Measurements from ENCODE around the gene CD86.
"Not testable (repeated sequence)": the region's sequence is repeated elsewhere in the genome, so short reads cannot be mapped to it uniquely, and the experiment has no call there.

The CD86 gene, protein sequence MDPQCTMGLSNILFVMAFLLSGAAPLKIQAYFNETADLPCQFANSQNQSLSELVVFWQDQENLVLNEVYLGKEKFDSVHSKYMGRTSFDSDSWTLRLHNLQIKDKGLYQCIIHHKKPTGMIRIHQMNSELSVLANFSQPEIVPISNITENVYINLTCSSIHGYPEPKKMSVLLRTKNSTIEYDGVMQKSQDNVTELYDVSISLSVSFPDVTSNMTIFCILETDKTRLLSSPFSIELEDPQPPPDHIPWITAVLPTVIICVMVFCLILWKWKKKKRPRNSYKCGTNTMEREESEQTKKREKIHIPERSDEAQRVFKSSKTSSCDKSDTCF

DNA sequence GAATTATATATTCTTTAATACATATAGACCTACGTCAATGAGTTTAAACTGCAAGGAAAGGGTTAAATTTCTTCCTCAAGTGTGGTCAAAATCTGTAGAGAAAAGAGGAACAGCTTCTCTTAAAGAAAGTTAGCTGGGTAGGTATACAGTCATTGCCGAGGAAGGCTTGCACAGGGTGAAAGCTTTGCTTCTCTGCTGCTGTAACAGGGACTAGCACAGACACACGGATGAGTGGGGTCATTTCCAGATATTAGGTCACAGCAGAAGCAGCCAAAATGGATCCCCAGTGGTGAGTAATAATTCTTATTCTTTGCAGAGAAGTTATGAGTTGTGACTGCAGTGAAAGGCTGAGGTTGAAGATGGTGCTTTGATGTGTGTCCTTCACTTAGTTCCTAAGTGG lies at the start of gene CD86:
Gene CD86, plus strand, starts transcription at position 148 of the 400 bp plus-strand sequence. Its CDS starts 128 bp downstream, at position 276.
- DNase-seq: no peak

DNA sequence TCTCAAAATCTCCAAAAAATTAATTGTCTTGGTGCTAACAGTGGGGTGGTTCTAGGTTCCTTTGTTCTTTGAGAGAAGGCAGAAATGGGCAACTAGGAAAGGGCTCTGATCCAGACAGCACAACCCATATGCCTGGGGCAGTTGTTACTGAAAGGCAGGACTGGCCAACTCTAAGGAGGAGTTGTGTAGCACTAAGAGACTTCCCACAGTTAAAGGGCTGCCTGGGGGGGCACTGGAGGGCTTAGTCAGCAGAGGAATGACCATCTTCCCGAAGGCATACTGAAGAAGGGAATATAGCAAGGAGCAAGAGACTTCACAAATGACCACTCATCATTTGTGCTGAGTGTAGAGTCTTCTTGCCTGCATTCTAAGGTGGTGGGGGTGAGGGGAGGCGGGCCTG lies 48.9 kb upstream of the CD86 start:
- no peak for DNase-seq

DNA sequence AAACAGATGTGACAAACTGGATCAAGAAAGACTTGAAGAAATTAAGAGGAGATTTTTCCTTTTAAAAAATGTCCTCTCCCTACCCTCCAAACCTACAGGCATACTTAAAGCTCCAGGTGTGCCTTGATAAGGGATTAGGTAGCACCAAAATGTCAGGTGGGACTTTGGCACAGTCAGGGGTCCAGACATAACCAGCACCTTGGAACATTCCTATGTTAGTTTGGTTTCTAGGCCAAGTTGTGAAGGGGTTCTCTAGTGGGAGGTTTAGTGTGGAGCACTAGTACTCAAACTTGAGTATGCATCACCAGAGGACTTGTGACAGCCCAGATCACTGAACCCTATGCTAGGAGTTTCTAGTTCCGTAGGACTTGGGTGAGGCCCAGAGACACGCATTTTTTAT lies 47.0 kb upstream of the CD86 start:
- no peak for DNase-seq

DNA sequence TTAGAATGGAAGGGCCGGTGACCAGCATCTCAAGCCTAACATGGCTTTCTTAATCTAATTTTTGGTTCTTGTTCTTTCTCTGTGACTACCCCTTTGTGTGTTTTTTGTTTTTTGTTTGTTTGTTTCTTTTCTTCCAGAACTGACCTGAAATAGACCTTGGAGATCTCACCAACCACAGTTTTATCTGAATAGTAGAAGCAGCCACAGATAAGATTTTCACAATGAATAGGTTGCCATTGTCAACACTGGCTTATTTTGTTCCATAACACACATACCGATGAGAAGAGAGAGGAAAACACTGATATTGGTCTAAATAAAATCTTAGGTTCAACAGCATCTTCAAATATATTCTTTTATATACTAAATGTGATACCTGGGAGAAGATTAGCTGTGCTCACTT lies 44.7 kb upstream of the CD86 start:
- DNase-seq: no peak

DNA sequence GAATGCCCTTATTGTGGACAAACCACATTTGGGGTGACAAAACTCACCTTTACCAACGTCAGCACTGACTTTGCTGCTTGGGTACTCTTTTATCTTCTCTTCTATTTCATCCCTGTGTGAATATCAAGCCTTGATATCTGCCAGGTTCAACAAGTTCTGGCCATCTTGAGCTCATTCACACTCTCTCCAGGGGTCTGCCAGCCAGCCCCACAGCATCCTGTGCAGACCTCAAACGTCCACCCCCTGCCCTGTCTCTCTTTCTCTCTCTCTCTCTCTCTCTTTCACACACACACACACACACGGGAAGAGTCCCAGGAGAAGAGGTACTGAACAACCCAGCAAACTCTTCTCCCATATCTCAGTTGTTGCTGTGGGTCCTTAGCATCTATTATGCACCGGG lies 43.8 kb upstream of the CD86 start:
- no peak for DNase-seq

DNA sequence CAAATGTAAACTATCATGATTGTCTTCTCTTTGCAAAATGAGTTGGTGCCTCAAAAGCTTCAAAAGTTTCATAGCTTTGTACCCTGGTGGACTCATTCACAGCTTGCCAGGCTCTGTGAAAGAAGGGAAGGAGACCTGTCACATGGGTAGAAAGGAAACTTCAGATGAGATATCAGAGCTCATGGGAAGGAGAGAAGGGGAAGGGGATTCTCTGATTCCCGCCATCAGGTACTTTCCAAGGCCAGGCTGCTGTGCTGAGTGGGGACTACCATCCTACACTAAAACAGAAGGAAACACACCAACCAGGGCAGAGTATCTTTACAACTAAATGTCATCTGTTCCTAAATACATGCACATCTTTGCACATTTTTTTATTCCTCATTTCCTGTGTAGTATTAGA lies 42.3 kb upstream of the CD86 start:
- no peak for DNase-seq

DNA sequence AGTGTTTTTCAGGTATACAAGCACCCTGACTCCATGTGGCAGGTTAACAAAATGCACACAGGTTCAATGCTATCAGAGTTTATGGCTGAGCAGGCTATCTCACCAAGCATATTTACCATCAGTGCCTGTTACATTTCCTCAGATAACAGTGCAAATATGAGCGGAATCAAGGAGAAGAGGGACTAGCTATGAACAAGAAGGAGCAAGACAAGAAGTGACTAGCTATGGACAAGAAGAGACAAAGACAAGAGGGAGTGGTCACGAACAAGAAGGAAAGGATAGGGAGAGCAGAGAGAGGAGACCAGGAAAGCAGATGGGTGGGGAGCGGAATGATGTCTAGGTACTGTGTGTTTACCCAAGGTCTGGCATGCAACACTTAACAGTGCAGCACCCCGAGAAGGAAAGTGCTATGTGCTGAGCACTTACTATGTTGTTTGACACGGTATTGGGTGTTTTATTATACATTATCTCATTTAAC lies 41.7 kb upstream of the CD86 start:
- DNase-seq: no peak

DNA sequence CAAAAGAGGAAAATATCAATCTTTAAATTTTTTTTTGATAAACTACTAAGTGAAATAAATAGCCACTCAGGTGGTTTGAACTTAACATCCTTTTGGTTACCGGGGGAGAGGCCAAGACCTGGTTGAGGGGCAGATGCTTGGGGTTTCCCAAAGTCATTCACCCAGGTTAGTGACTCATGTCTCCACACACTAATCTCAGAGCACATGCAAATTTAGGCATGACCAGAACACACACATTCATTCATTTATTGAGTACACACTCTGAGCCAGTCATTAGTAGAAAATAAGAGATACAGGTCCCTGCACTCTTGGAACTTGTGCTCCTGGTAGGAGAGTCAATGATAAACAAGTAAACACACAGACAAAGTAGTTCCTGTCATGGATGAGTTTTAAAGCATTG lies 40.4 kb upstream of the CD86 start:
- no peak for DNase-seq

DNA sequence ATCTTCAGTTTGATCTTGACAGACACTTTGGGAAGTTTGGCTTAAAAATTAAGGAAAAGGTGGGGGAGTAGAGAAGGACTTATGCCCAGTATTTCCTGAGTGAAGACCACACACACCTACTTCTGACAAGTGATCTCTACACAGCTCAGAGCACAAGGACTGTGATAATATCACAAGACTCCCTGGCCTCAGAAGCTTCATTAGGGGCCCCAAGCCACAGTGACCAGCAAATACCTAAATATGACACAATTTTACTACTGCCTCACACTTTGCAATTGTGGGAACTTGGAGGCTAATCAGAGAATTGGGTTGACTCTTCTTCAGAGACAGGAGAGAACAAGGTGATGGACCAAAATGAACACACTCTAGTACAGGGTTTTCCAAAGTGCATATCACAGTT lies 35.7 kb upstream of the CD86 start:
- DNase-seq: no peak

DNA sequence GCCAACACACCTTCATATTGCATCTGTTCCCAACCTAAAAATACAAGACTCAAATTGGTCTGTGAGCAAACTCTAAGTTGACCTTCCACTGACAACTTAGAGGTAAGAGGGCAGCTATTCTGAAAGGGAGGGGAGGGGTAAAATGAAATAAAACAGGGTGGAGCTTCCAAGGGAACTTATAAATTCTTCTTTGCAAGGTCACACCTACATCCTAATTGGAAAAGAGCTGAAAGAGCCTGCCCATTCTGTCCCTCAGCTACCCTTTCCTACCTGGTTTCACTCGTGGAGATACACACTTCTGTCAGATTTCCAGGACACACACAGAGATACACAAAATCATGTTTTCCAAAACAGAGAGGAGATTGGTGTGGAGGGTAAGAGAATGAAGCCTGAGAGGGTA lies 34.1 kb upstream of the CD86 start:
- DNase-seq: no peak

DNA sequence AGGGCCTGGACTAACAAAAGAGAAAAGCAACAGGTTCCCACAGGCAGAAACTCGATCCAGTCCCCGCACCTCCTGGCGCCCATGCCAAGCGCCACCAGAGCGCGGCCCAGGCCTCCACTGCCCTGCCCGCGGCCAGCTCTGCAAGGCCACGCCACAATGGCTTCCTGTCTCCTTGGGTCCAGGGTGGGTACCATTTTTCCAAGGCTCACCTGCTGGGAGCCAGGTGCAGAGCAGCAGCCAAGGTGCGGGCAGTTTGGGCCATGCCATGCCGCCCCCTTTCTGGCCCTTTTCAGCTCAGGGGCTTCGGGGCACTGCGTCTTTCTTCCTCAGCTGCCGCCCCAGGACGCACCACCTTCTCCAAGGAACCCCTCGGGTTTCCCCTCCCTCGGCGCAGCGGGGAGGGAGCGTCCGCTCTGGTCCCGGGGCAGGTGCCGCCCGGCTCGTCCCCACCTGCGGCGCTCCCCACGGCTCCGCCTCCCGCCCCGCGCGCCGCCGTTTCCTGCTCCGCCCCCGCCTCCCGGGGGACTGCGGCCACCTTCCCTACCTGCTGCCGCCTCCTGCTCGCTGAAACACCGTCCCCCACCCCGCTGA lies 33.3 kb upstream of the CD86 start, which contains the start of gene ILDR1:
Gene ILDR1, minus strand, starts transcription at position 437 of the 591 bp plus-strand sequence. Its CDS starts 170 bp downstream, at position 267.
- DNase-seq: peak; percentile 23 to 53

DNA sequence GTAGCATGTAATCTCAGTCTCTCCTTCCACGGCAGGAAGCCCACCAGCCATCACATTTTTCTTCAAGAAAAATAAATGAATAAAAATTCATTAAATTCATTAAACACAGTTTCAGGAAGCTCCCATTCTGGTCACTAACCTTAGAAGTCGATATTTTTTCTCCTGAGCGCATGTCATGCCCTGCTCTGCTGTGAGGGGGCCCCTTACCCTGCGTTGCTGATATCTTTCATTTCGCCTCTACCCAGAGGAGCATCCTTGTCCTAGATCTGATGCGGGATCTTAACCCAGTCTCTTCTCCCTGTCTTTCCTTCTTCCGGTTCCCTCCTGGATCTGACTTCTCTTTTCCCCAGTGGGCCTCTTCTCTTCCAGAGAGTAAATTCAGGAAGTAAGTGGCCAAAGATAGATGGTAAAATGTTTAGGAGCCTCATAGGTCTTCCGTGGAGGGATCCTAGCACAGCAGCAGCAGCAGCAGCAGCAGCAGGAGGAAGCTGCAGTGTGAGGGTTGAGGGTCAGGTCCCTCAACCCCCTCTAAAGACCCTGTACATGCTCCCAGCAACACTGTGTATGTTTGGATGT lies 31.7 kb upstream of the CD86 start:
- no peak for DNase-seq

DNA sequence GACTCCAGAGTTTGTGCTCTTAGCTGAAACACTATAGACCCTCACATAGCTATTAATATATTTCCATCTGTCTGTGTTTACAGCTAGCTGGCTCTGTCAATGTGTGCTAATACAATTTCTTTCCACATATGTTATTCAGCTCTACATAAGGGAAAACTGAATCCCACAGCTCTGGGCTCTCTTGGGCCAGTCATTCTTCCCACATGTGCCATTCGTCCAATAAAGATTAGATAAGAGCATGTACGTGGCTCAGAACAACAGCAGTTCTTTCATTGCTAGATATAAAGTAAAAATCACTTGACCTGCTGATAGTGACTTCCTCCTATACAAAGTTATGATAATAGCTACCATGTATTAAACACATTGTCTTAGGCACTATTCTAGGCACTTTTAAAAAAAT lies 30.4 kb upstream of the CD86 start:
- DNase-seq: no peak

DNA sequence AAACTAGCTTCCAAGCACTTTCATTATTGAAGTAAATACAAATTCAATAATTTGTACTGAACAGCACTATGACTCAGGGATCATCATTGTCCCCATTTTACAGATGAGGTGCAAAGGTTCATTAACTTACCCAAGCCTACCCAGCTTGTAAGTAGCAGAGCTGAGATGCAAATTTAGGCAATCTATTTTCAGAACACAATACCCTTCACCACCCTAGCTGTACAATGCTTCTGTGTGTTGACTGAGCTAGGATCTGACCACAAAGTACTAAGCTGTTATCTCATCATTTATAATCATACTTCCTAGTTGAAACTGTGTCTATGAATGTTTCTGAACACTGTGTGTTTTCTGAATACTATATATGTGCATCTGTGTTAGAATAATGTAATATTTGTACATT lies 29.9 kb upstream of the CD86 start:
- DNase-seq: no peak

DNA sequence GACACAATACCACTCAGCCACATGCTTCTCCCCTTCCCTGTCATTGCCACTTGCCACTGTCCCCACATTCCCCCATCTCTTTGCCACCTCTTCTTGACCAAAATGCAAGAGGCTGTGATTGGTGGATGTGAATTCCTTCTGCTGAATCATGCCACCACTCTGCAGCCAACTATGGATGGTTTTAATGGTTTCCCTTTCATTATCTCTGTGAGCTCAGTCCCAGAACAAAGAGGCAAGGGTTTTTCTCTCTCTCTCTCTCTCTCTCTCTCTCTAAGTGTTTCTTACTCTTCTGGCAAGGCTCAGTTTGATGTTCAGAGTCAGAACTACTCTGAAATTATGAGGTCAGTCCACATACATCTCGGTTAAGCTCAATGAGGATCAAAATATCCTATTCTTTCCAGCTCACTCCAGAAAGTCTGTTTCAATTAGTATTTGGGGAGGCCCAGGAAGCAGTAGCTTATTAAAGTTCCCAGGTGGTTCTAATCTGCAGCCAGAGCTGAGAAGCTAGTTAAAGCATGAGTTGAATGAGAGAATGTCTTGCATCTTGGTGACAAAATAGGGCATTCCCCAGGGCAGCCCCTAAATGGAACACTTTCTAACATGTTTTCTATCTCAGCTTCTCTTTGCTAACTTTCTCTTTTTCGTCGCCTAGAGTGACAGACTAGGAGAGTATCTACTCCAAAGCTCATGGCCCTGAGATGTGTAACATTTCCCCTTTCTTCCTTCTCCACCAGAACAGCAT lies 24.6 kb upstream of the CD86 start:
- DNase-seq: no peak

DNA sequence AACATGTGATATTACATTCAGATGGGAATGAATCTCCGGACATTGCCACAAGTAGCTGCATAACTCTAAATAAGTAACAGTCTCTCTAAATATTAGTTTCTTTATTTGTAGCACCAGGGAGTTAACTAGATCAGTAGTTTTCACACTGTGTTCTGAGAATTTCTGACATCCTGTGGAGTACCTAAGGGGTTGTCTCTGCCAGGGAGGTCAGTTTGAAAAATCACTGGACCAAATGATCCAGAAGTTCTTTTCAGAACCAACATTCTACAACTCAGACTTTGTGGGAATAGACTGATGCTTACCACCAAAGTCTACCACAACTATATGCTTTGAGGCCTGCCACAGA lies 24.1 kb upstream of the CD86 start:
- DNase-seq: no peak

DNA sequence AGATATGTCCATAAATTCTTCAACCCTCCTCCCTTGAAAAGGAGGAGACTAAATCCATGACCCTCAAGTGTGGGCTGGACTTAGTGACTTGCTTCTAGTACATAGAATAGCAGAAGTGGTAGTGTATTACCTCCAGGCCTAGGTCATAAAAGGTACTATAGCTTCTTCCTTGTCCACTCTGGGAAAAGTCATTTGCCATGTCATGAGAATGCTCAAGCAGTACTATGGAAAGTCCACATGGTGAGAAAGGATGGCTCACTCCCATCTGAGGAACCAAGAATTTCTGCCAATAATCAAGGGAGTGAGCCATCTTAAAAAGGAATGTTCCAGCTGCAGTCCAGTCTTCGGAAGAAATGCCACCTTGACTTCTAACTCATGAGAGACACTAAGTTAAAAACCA lies 22.6 kb upstream of the CD86 start:
- DNase-seq: no peak

DNA sequence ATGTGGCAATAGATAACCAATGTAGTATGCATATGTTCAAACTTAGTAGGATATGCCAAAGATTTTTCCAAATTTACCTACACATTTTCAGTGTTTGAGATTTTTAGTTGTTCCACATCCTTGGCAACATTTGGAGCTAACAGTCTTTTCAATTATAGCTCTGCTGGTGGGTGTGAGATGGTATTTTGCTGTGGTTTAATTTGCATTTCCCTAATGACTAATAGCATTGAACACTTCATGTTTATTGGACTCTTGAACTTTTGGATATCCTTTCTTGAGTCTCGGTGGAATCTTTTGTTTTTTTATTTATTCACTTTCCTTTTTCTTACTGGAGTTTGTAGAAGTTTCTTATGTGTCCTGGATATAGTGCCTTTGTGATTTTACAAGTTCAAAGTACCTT lies 22.1 kb upstream of the CD86 start:
- no peak for DNase-seq

DNA sequence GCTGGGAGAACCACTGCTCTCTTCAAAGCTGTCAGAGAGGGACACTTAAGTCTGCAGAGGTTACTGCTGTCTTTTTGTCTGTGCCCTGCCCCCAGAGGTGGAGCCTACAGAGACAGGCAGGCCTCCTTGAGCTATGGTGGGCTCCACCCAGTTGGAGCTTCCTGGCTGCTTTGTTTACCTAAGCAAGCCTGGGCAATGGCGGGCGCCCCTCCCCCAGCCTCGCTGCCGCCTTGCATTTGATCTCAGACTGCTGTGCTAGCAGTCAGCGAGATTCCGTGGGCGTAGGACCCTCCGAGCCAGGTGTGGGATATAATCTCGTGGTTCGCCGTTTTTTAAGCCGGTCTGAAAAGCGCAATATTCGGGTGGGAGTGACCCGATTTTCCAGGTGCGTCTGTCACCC lies 7.9 kb upstream of the CD86 start:
- DNase-seq: not testable (repeated sequence)

DNA sequence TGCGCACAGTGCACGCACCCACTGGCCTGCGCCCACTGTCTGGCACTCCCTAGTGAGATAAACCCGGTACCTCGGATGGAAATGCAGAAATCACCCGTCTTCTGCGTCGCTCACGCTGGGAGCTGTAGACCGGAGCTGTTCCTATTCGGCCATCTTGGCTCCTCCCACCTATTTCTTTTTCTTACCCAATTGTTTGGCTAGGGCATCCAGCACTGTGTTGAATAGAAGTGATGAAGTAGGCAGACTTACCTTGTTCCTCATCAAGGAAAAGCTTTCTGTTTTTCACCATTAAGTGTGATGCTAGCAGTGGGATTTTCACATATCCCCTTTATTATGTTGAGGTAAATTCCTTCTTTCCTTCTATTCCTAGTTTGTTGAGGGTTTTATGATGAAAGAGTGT lies 7.4 kb upstream of the CD86 start:
- not testable (repeated sequence) for DNase-seq

DNA sequence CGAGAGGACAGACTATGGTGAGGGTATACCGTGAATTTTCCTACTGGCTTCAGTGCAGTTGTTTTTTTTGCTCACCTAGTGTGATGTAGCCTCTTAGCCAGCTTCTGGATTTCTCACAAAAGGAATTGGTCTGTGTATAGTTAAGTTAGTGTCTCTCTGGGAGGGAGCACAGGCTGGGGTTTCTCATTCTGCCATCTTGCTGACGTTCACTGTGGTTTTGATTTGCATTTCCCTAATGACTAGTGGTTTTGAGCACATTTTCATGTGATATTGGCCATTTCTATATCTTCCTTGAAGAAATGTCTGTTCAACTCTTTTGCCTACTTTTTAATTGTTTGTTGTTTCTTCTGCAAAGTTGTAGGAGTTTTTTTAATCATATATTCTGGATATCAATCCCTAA lies 2.2 kb upstream of the CD86 start:
- DNase-seq: no peak

DNA sequence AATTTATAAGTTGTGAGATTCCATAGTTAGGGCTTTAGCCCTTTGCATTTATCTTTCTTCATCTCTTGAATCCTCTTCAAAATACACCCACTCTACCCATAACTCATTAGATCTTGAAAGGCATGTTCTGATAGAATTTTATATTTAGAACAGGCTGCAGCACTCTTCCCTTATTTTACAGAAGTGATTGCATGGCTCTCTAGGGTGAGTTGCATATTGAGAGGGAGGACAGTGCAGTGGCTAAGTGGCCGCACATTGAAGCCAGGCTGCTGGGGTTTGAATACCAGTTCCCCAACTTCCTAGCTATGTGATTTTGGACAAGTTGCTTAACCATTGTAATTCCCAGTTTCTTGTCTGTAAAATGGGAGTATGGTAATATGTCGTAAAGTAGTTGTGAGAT lies 2.5 kb downstream of the CD86 start:
- DNase-seq: no peak

DNA sequence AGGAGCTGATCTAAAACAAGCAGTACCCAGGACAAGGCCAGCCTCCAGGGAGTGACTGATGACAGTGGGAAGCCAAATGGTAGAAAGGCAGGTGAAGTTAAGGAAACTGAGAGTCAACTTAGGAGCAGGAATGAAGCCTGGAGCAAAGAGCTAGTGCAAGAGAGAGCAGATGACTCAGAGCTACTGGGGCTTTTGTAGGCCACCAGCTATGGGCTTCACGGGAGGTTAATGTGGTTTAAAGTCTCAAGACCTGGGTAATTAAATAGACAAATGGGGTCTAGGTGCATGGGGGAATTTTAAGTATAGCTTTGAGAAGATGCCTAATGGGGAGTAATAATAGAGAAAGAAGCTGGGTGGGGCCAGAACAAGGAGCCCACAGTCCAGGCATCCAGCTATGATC lies 3.1 kb downstream of the CD86 start:
- DNase-seq: no peak

All from NCI-H187 (cell line).